ENCODE data around the gene TTC33.
"Not testable (repeated sequence)": the region's sequence is repeated elsewhere in the genome, so short reads cannot be mapped to it uniquely, and the experiment has no call there.

The TTC33 gene

GRCh38 chr5:40678460-40679147 lies 77.2 kb downstream of the TTC33 start:
- no peak for DNase-seq

GRCh38 chr5:40678026-40678425 lies 77.7 kb downstream of the TTC33 start:
- no peak for DNase-seq

GRCh38 chr5:40677456-40677855 lies 78.3 kb downstream of the TTC33 start:
- no peak for DNase-seq

GRCh38 chr5:40676613-40677343 lies 79.0 kb downstream of the TTC33 start:
- DNase-seq: no peak

GRCh38 chr5:40675396-40676133 lies 80.2 kb downstream of the TTC33 start:
- DNase-seq: no peak

GRCh38 chr5:40674661-40675235 lies 81.0 kb downstream of the TTC33 start:
- no peak for DNase-seq

GRCh38 chr5:40672425-40672824 lies 83.3 kb downstream of the TTC33 start:
- DNase-seq: no peak

GRCh38 chr5:40669606-40670390 lies 86.0 kb downstream of the TTC33 start:
- DNase-seq: no peak

GRCh38 chr5:40667161-40667663 lies 88.5 kb downstream of the TTC33 start:
- DNase-seq: no peak

- no peak for DNase-seq
Observed at GRCh38 chr5:40666657-40667056, 89.1 kb downstream of the TTC33 start.

- no peak for DNase-seq
Observed at GRCh38 chr5:40665635-40666298, 90.0 kb downstream of the TTC33 start.

- no peak for DNase-seq
Observed at GRCh38 chr5:40660751-40661150, 95.0 kb downstream of the TTC33 start.

GRCh38 chr5:40656766-40657165 lies 99.0 kb downstream of the TTC33 start:
- no peak for DNase-seq

GRCh38 chr5:40656091-40656490 lies 99.7 kb downstream of the TTC33 start:
- not testable (repeated sequence) for DNase-seq

GRCh38 chr5:40655138-40655537 lies 100.6 kb downstream of the TTC33 start:
- DNase-seq: no peak

- no peak for DNase-seq
Observed at GRCh38 chr5:40654377-40654991, 101.3 kb downstream of the TTC33 start.

GRCh38 chr5:40653221-40654022 lies 102.3 kb downstream of the TTC33 start:
- DNase-seq: no peak

GRCh38 chr5:40652441-40653220 lies 103.1 kb downstream of the TTC33 start:
- DNase-seq: no peak

GRCh38 chr5:40651201-40651600 lies 104.6 kb downstream of the TTC33 start:
- DNase-seq: no peak

Measured in NCI-H1694 (cell line).